ENCODE data around the gene GOLGA7B. TPM values are rescaled to one million over a fixed set of nuclear protein-coding genes. Genes with fewer than 3 reads are reported as not detected.

Gene GOLGA7B
- total and polyA plus RNA-seq, 2 donors (not counting 1 experiment from before 2014, with no cell fraction given): 0.01 TPM; not detected in 1

- TF ChIP-seq EZH2 (IDR thresholded peaks at IDR 0.05; ENCODE audit: borderline replicate concordance, insufficient read depth, low read depth, low read length, poor library complexity, severe bottlenecking): no peak
- TF ChIP-seq CTCF (IDR thresholded peaks at IDR 0.05): no peak
- Mint-ChIP-seq H3K27ac (no peak overlapping the region), H3K27me3 (peaks cover 4% of the 10 kb centered on the region), H3K9me3 (ENCODE audit: insufficient read depth) (no peaks in the 10 kb centered on the region), H3K4me3 (no peak overlapping the region), H3K4me1 (no peaks in the 10 kb centered on the region)
- intact Hi-C loops (cut with micrococcal nuclease): no loop called here
- Histone ChIP-seq H2AFZ (ENCODE audit: insufficient read depth, low read depth, low read length, poor library complexity, severe bottlenecking) (no peak overlapping the region), H3K4me2 (replicated peaks; ENCODE audit: low read depth, low read length, poor library complexity, severe bottlenecking) (no peak overlapping the region), H3K4me1 (ENCODE audit: control insufficient read depth in 2 of 2, insufficient read depth in 2 of 2, low read length in 2 of 2) (no peaks in the 10 kb centered on the region), H4K20me1 (ENCODE audit: control insufficient read depth, insufficient read depth, low read length, poor library complexity, severe bottlenecking) (no peaks in the 10 kb centered on the region), H3K9ac (ENCODE audit: low read length) (no peak overlapping the region), H3K4me3 (ENCODE audit: control extremely low read depth in 1 of 5, extremely low read depth in 1 of 5, insufficient read depth in 1 of 5, low read depth in 2 of 5, low read length in 4 of 5) (no peak overlapping the region), H3K27me3 (replicated peaks in 1 of 4; ENCODE audit: control extremely low read depth in 1 of 4, control insufficient read depth in 3 of 4, insufficient read depth in 4 of 4, low read length in 3 of 4) (peaks cover 0 to 6% (median 0%) of the 10 kb centered on the region in 4 experiments), H3K9me3 (ENCODE audit: control extremely low read depth in 1 of 3, control insufficient read depth in 2 of 3, insufficient read depth in 1 of 3, low read length in 2 of 3) (no peaks in the 10 kb centered on the region), H3K79me2 (ENCODE audit: control insufficient read depth, insufficient read depth, low read length) (no peaks in the 10 kb centered on the region), H3K27ac (ENCODE audit: low read length in 2 of 2) (no peak overlapping the region), H3K36me3 (replicated peaks in 1 of 2; ENCODE audit: control extremely low read depth in 1 of 2, control insufficient read depth in 1 of 2, extremely low read depth in 1 of 2, insufficient read depth in 2 of 2, low read length in 1 of 2) (no peaks in the 10 kb centered on the region)
- DNase-seq (no peak), ATAC-seq (ENCODE audit: low read depth) (no peak)
- POLR2A ChIA-PET: no interaction called here
- CTCF ChIA-PET: no interaction called here
- WGBS (ENCODE audit: insufficient coverage): 52% methylated on average over 3 of the region's 3 CpGs
Measured at GRCh38 chr10:97811958-97812357, 37.7 kb upstream of the GOLGA7B start.

DNA sequence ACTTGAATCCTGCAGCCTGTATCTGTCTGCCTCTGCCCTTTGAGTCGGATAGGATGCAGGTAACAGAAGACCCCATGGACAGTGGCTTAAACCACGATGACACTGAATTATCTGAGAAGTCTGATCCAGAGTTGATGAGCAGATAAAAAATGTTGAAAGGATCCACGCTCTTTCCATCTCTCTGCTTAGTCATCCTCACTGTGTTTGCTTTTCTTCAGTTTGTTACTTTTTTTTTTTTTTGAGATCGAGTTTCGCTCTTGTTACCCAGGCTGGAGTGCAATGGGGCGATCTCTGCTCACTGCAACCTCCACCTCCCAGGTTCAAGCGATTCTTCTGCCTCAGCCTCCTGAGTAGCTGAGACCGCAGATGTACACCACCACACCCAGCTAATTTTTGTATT, 36.9 kb upstream of the GOLGA7B start:
- no peaks in the 10 kb centered on the region for H3K4me1 Mint-ChIP-seq
- no peaks in the 10 kb centered on the region for H3K9me3 Mint-ChIP-seq (ENCODE audit: insufficient read depth)
- TF ChIP-seq CTCF (IDR thresholded peaks at IDR 0.05): no peak
- TF ChIP-seq EZH2 (IDR thresholded peaks at IDR 0.05; ENCODE audit: borderline replicate concordance, insufficient read depth, low read depth, low read length, poor library complexity, severe bottlenecking): no peak
- Histone ChIP-seq H3K4me3 (ENCODE audit: control extremely low read depth in 1 of 5, extremely low read depth in 1 of 5, insufficient read depth in 1 of 5, low read depth in 2 of 5, low read length in 4 of 5) (no peak overlapping the region), H2AFZ (ENCODE audit: insufficient read depth, low read depth, low read length, poor library complexity, severe bottlenecking) (no peak overlapping the region), H3K4me1 (ENCODE audit: control insufficient read depth in 2 of 2, insufficient read depth in 2 of 2, low read length in 2 of 2) (no peaks in the 10 kb centered on the region), H4K20me1 (ENCODE audit: control insufficient read depth, insufficient read depth, low read length, poor library complexity, severe bottlenecking) (no peaks in the 10 kb centered on the region), H3K27ac (ENCODE audit: low read length in 2 of 2) (no peak overlapping the region), H3K9me3 (ENCODE audit: control extremely low read depth in 1 of 3, control insufficient read depth in 2 of 3, insufficient read depth in 1 of 3, low read length in 2 of 3) (no peaks in the 10 kb centered on the region), H3K79me2 (ENCODE audit: control insufficient read depth, insufficient read depth, low read length) (no peaks in the 10 kb centered on the region), H3K9ac (ENCODE audit: low read length) (no peak overlapping the region), H3K36me3 (replicated peaks in 1 of 2; ENCODE audit: control extremely low read depth in 1 of 2, control insufficient read depth in 1 of 2, extremely low read depth in 1 of 2, insufficient read depth in 2 of 2, low read length in 1 of 2) (no peaks in the 10 kb centered on the region), H3K4me2 (replicated peaks; ENCODE audit: low read depth, low read length, poor library complexity, severe bottlenecking) (no peak overlapping the region), H3K27me3 (replicated peaks in 1 of 4; ENCODE audit: control extremely low read depth in 1 of 4, control insufficient read depth in 3 of 4, insufficient read depth in 4 of 4, low read length in 3 of 4) (peaks cover 0 to 6% (median 0%) of the 10 kb centered on the region in 4 experiments)
- DNase-seq (no peak), ATAC-seq (ENCODE audit: low read depth) (no peak)
- H3K4me3 Mint-ChIP-seq: no peak overlapping the region
- H3K27ac Mint-ChIP-seq: no peak overlapping the region
- ChIA-PET POLR2A (no interaction called here), CTCF (no interaction called here)
- WGBS (ENCODE audit: insufficient coverage): 80% methylated on average over 4 of the region's 8 CpGs
- intact Hi-C loops (cut with micrococcal nuclease): no loop called here
- peaks cover 11% of the 10 kb centered on the region for H3K27me3 Mint-ChIP-seq

All from B cell (primary cell).